NCI-H748 (cell line): Measurements from ENCODE around the gene ALDH1A1.

ENCODE experiments used
- DNase-seq: peaks from one replicate; lab custom pipeline; 2025; ENCODE audit not compliant: unreplicated experiment; lab: John Stamatoyannopoulos, UW

ALDH1A1 gene

DNA sequence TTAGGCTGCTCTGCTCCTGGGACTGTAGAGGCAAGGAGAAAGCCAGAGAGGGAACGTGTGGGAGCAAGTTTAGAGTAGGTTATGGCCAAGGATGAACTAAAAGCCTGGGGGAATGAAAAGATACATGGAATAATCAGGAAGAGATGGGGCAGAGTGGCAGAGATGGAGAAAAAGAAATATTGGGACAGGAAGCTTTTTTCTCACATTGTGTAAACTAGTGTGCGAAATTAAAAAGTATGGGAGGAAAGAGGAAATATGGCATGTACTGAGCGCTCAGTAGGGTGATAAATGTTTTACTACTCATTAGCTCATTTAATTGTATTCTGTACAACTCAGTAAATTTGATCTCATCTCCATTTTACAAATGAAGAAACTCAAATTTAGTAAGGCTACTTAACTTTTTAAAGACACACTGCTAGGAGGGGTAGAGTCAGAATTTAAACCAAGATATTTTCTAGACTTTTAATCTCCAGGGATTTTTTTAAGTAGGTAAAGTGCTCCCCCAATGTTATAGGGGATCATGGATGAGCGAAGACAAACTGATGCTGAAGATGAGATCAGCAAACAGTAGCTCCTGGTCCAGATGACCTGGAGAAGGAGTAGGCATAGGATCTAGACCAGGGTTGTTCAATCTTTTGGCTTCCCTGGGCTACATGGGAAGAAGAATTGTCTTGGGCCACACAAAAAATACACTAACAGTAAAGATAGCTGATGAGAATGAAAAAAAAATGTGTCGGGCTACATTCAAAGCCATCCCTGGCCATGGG, 30.8 kb downstream of the ALDH1A1 start:
- DNase-seq, result no peak

GRCh38 chr9:72919246-72919945, 33.5 kb downstream of the ALDH1A1 start:
- no peak for DNase-seq

DNA sequence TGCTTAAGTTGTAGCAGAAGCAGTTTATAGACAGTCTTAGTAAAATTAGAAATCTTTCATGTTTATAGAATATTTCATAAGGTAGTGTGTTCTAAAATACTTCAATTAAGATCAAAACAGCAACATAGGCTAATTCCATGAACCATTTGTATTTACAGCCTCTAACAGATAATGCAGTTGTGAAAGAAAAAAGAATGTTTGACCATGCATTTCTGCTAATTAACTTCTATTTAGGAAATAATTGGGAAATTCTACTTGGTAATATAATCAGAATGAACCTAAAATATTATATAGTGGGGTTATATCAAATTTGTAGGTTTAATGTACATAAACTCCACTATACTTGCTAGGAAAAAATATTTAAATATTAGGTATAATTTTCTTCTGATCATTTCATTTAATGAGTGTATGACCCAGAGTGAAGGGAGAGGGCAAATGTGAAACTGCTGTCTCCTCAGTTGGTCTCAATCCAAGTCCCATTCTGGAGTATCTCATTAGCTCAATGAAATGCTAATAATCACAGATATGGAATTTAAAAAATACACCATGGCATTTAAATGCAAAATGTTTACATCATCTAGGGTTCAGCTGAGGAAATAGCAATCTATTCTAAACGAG, 34.9 kb downstream of the ALDH1A1 start:
- no peak for DNase-seq

GRCh38 chr9:72915659-72916058, 37.2 kb downstream of the ALDH1A1 start:
- no peak for DNase-seq

DNA sequence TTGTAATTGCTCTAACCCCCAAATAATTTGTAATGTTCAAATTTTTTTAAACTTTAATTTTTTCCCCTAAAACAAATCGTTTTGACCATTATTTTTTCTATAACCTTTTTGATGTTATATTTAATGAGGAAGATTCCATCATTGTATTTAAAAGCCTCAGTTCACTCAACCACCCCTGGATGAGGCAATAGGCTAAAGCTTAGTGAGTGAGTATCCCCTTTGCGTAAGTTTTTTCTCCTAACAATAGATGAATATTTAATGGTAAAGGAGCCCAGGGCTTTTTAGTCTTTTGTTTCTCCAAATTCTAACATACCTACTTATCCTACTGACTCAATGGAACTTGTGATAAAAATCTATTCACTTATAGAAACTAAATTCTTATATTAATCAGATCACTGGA, 38.1 kb downstream of the ALDH1A1 start:
- DNase-seq, result no peak

- no peak for DNase-seq
Measured at GRCh38 chr9:72913382-72914009, 39.4 kb downstream of the ALDH1A1 start.

DNA sequence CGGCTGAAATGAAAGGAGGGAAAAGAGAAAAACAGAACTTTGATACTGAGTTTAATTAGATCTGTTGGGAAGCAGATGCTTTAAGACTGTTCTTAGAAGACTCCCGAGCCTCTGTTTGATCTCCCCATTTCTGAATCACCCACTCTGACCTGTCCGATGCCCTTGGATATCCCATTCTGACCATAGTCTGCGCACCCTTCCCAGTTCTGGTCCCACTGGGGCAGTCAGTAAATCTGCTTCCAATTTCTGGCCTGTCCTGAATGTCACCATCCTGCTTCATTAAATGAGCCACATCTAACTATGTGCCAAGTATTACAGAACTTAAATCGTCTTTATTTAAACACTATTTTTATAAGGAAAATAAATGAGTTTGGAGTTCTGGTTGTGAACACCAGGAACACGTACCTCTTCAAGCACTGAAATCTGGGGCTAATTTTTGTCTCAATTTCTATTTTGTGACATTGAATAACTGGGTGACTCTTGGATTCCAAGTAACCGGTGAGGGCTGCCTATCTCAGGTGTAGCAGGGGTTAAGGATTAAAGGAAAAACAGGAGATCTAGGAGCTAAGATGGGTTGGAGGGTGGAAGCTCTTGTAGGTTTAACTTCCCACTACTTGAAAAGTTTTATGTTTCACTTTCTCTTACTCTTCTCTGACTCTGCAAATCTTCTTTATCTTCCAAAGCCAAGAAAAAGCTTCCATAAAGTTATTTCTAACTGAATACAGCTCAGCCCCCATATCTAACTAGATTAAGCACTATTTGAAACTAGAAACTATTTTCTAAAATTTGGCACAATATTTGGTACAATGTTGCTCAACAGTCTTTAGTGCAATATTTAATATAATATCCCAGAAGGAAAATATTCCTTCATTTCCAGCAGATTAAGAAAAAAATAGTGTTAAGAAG, 40.1 kb downstream of the ALDH1A1 start:
- no peak for DNase-seq

DNA sequence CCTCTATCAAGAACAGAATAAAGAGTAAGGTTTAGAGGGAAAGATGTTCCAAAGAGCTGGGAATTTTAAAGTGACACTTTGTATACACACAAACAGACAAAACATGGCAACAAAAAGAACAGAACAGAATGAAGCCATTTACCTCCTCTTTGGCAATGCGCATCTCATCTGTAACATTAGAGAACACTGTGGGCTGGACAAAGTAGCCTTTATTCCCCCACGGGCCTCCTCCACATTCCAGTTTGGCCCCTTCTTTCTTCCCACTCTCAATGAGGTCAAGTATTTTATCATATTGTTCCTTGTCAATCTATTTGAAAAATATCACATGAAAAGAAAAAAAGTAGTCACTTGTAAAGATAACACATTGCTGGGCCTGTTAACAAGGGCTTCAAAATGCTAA, 41.0 kb downstream of the ALDH1A1 start:
- DNase-seq, result no peak

GRCh38 chr9:72911247-72911775, 41.5 kb downstream of the ALDH1A1 start:
- DNase-seq, result no peak

- no peak for DNase-seq
Measured at GRCh38 chr9:72909428-72909827, 43.4 kb downstream of the ALDH1A1 start.

GRCh38 chr9:72907421-72907820, 45.4 kb downstream of the ALDH1A1 start:
- DNase-seq, result no peak

DNA sequence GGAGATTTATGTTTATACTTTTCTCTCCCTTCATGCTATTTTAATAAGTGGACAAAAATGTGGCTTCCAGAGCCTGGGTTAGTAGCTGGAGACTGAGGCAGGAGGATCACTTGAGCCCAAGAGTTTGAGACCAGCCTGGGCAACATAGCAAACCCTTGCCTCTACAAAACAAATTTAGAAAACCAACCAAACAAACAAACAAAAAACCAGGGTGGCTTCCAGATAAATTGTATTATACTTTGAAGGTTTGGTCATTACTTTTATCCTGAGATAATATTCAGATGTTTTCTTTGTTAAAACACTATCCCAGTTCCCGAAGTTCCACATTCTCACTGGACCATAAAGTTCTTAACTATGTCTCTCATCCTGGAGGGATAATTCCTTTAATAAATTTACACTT, 46.0 kb downstream of the ALDH1A1 start:
- DNase-seq, result no peak

DNA sequence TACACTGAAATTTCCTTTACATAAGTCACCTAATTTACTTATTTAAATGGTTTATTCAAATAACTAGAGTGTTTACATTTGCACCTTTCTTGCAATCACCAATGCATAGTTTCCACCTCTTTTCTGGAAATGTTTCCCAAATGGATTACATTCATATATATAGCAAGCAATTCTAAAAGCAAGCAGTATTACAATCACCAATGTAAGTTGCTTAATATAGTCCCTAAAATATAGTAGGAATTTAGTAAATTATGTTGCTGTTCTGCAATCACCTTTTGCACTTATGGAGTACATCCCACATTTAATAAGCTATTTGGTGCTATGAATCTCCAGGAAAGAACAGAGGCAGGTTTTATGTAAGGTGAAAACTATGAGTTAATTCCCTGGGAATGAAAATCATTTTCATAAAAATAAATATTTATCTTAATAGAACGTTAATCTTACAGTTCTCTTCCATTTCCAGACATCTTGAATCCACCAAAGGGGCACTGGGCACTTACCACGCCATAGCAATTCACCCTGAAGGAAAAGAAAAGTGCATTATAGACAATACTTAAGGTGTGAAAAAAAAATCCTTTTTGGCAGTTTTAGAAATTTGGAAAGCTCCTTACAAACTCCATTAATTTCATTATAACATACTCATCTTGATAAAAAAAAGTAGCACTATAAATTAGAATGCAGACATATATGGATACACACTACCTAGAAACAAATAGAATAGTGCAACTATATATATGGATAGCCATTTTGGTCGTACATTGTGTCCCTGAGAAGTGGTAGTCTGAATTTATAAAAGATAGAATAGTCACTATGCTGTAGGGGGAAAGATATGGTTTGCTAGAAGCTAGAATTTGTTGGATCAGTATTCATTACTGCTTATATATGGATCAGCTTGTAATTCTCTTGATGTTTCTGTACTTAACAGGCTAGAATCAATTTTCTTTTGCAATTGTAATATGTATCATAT, 47.1 kb downstream of the ALDH1A1 start:
- no peak for DNase-seq

DNA sequence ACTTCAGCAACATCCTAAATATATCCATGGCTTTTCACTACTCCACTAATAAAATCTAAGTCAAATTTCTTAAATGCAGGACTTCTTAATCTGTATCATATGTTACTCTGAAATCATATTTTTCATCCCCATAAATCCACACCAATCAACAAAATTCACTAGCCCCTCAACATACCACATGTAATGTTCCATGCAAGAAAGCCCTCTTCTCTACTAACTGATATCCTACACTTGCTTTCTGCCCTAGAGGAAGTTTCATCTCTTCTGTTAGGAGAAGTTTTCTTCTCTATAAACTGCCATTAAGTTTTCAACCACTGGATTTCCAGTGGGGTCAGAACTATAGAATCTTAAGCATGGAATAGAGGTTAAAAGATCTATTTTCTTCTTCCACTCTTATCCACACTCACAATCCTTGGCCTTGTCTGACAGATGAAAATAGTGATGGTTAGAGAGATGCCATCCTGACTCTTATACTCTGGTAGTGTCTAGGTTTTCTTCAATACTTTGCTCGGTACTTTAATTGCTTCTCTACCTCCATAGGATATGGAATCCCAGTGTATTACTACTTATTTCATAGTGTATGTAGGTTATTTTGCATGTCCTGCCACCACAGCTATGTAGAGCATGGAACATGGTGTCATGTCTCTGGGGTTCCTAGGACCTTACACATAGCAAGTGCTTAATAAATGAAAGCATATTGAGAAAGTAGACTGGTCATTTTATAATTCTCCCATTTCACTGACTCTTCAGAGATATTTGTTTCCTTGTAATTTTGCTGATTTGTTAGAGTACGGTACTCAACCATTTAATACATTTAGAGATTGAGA, 48.4 kb downstream of the ALDH1A1 start:
- no peak for DNase-seq

DNA sequence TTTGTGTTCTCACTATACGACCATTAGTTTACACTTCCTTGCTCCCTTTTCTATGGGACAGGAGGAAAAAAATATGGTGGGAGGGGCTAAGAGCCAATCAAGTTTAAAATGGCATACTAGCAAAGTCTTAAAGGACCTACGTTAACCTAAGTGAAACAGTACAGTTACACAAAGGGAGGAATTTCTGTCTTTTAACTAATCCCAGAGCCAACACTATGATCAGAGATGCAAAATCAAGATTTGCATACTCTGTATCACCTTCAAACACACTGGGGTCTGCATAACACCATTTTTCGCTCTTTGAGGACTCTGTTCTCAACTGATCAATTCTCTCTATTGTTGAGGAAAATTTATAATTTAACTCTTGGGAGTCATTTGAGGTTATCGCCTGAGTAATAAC, 49.8 kb downstream of the ALDH1A1 start:
- DNase-seq, result no peak

DNA sequence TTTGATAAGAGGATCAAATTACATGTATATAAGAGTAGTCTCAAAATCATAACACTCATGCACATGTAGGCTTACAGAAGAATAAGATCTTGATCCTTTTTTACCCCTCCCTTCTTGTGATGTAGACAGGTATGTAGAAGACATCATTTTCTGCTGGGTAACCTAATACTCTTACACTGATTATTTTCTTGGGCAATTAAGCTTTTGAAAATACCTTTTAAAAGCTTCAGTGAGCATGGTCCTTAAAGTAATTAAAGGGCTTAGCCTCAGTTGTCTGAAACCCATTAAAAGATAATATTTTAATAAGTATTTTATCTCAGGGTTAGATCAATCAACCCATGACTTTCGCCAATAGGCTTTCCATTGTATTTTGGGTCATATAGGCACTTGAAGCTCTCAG, 50.6 kb downstream of the ALDH1A1 start:
- DNase-seq, result no peak

GRCh38 chr9:72899734-72900477, 52.9 kb downstream of the ALDH1A1 start:
- no peak for DNase-seq
